GM18499 (cell line): ENCODE results near the gene PTK6.

Experiments used
- ATAC-seq: cut with Tn5 transposase; IDR thresholded peaks from one replicate; pipeline ENCODE4 v1.9.1; 2021; ENCODE audit warnings: moderate number of reproducible peaks; ENCODE audit not compliant: insufficient read depth, unreplicated experiment

Gene PTK6

DNA sequence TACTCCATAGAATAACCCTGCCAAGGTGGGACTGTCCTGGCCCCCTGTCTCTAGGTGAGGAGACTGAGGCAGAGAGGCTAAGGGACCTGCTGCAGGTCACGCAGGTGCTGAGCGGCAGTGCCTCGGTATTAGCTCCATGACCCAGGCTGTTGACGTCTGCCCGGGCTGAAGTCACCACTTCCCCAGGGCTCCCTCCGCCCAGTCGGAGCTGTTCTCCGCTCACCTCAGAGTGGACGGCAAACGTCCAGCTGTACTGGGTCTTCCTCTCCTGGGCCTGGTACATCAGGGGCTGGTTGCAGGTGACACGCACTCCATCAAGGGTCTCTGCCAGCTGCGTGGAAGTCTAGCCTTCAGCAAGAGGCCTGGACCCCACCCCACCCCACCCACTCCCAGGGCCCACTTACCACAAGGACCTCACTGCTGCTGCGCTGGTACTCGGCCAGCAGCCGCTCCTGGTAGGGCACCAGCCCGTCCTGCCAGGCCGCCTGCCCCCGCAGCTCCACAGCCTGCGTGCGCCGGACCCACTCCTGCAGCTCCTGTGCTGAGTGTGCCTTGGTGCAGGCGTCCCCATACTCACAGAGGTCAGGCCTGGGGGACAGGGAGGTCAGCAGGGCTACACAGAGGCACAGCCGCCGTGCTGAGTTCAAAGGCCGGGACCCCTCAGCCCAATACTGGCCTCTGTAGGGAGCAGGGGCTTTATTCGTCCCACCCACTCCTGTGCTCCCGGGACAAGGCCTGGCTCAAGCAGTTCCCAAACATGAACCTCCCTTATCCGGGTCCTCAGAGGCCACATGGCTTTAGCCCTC, 33.3 kb upstream of the PTK6 start:
- no peak for ATAC-seq

DNA sequence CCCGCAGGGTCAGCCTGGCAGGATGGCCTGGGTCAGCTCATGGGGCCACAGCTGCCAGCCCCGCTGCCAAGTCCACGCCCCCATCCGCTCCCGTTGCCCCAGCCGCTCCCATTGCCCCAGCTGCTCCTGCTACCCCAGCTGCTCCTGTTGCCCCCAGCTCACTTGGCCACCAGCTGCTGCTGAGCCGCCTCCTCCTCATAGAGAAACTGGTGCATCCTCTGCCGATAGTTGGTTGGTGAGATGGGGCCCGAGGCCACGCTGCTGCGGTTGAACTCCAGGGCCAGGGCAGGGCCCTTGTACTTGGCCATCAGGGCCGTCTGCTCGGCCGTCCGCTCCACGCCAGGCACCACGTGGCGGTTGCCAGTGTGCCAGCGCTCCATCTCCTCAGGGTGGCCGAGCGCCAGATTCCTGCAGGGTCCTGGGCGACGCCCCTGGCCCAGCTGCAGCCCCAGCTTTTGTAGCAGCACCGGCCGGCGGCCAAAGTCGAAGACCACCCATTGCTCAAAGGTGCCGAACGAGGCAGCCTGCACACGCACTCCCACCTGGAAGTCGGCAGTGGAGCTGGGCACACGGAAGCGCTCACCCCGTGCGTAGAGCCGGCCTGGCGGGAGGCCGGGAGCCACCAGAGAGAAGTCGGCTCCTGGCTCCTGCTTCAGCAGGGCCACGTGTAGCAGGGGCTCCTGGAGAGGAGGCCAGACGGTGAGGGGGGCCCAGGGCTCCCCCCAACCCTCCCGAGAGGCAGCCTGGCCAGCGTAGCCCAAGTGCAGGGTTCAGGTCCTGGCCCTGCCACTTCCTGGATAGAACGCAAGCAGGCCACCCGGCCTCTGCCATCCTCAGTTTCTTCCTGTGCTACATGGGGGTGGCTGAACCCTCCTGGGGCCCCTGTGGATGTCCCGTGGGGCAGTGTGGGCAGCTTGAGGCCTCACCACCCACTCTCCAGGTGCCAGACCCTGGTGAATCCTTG, 32.1 kb upstream of the PTK6 start:
- ATAC-seq, result no peak

DNA sequence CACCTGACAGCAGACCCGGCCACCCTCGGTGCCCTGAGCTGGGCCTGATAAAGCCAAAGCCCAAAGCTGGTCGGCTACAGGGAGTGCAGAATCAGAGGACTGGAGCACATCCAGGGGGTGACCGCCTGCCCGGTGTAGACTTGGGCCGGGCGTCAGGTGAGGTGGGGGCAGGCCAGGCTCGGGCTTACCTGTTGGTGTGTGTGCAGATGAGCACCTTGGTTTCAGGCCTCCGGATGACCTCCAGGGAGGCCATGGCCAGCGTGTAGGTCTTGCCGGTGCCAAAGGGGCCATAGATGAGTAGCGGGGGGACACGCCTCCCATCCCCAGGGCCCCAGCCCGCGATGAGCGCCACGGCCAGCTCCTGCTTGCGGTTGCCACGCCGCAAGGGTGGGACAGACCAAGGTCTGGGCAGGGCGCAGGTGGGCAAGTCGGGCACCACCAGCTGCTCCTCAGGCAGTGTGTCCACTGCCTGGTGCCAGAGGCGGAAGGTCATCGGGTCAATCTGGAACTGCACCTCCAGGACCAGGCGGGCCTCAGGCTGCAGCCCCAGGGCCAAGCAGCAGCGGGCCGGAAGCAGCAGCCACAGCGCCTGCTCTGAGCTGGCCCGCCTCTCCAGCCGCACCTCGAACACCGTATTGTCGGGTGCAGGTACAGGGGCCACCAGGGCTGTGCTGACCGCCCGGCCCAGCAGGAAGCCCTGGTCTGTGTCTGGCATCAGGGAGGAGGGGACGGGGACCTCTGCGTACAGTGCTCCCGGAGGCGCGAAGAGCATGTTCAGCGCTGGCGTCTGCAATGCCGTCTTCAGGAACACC, 31.2 kb upstream of the PTK6 start:
- no peak for ATAC-seq

DNA sequence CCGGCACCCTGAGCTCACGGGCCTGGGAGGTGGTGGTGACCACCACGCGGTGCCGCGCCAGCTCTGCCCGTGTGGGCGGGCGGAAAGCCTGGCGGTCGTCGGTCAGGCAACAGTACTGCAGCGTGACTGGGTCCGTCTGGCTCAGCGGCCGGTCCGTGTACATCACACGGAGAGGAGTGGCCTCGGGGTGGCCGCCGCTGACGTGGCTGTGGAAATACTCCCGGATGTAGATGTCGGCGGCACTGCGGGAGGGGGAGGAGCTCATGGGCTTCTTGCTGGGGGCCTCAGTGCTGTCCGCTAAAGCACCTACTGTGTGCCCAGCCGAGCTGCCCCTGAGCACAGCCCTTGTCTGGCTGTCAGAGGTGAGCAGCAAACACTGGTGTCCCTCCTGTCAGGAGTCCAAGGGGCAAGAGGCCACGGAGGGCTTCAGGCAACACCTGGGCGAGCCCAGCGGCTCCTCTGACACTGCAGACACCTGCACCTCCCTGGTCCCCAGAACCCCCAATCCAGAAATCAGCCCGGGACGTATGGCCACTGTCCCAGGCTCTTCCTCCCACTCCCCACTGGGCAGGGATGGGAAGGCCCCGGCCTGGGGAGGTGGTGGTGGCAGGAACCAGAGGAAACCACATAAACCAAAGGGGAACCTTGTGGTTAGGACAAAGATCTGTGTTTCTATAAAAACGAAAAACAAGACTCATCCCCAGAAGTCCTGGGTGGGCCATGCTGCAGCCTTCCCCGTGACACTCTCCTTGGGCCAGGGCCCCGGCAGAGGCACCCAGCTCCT, 30.4 kb upstream of the PTK6 start:
- ATAC-seq, result peak; percentile 49

DNA sequence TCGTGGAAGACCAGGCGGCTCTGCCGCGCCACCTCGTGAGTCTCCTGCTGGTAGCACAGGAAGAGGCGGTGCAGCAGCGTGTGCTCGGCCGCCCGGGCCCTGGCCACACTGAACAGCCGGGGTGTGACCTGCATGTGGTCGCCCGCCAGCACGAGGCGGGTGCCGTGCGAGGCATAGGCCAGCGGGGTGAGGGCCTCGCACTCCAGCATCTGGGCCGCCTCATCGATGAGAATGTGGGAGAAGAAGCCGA, 29.9 kb upstream of the PTK6 start:
- ATAC-seq, result no peak

DNA sequence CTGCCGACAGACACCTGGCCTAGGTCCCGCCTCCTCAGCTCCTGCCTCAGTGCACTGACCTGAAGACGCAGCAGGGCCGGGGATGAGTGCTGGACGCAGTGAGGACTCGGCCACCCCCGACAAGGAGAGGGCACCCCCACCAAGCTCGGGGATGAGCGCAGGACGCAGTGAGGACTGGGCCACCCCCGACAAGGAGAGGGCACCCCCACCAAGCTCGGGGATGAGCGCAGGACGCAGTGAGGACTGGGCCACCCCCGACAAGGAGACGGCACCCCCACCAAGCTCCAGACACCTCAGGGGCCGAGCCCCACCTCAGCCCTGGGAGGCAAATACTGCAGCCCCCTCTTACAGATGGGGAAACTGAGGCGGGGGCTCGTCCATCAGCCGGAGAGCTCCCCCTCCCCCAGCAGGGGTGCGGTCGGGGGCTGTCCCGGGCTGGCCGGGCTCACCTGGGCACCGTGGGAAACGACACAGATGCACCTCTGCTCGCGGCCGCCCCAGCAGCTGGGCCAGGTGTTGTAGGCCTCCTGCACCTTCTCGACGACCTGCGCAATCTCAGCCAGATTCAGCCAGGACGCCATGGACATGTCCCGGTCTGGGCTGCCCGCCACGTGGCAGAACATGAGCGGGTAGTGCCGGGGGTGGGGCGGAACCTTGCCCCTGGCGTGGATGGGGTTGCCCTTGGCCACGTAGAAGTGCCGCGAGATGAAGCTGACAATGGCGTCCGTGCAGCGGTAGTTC, 29.4 kb upstream of the PTK6 start:
- ATAC-seq, result no peak

DNA sequence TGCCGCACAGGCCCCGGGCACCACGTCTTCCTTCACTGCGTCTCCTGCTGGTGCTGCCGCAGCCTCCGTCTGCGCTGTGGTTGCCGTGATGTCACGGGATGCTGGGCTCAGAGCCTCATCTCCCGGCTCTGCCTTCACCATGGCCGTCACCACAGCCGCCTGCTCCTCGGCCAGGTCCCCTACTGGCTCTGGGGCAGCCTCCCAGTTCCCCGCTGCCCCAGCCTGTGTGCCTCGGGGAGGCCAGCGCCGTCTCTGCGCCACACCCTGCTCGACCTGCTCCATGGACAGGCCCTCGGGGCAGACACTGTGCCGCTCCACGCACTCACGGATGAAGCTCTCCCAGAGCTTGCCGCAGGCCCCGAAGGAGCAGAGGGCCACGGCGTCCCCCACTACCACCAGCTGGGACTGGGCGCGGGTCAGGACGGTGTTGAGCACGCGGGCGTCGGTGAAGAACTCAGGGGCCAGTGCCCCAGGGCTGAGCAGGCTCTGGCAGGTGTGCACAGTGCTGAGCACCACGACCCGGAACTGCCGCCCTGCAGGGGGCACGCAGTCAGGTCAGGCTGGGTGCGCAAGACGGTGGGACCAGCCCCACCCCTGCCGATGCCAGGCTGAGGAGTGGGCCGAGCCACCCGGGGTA, 28.6 kb upstream of the PTK6 start:
- no peak for ATAC-seq

DNA sequence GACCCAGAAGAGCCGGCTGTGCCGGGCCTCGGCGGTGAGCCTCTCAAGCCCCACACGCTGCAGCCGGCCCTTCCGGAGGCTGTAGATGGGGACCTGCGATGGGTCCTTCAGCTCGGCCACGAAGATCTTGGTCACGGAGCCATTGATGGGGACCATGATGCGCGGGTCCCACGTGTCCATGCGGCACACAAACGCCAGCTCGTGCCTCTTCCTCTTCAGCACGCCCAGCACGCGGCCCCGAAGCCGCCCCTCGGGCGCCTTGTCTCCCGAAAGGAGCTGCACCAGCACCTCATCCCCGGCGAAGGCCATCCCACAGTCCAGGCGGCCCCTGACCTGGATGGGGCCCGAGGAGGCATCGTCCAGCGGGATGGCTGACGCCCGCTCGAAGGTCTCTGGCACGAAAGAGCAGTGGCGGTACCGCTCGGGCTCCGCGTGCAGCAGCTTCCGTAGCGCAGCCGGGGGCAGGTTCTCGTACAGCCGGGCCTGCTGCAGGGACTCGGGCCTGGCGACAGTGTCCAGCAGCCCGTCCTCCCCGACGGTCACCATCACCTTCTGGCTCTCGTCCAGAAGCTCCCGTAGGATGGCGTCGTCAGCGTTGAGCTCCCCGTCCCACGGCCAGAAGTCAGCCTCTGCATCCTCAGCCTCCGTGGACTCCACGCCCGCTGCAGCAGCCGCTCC, 28.0 kb upstream of the PTK6 start:
- ATAC-seq, result no peak

DNA sequence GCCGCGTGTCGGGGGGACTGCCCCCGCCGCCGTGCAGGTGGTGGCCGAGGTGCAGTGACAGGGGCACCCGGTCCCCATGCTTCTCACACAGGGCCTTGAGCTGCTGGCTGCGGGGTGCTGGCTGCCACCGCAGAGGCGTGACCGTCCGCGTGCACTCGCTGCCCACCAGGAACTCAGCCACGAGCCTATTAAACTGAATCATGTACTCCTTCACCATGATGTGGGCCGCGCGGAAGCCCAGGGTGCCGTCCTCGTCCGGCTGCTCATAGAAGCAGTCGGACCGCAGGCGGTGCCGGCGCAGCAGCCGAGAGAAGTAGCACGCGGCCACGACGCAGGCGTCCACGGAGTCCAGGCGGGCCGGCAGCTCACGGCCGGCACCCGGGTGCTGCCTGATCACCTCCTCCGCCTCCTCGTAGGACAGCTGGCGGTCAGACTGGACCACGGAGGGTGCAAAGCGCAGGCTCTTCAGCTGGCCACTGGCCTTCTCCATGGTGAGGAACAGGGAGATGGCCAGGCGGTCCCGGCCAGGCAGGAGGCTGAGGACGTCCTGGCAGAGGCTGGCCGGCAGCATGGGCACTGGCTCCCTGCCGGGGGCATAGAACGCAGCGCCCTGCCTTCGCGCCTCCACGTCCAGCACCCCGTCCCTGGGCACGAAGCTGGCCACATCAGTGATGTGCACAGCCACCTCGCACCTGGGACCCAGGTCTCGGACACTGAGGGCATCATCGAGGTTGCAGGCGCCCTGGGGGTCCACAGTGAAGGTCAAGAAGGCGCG, 27.0 kb upstream of the PTK6 start:
- no peak for ATAC-seq

DNA sequence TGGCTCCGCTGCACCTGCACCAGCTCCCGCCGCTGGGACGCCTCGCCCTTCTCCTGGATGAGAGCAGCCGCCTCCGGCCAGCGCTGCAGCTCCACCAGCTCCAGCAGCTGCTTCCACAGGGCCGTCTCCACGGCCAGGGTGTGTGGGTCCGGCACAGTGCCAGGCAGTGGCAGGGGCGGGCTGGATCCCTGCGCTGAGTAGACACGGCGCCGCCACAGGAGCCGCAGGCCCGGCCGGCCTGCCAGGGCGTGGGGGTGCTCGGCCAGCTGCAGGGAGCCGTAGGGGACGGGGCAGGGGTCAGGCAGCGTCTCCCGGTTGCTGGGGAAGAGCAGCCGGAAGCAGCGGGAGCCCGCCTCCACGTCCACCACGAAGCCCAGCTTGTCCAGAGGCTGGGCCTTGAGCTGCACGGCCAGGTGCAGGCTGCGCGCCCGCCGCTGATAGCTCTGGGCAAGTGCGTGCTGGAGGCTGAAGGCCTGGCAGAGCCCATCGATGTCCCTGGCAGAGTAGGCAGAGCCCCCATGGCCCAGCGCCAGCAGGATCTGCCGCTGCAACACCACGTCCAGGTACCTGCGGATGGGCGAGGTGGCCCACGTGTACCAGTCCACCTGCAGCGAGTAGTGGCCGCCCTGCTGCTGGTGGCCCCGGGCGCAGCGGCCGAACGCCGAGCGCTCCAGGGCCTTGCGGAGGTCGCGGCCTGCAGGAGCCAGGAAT, 26.2 kb upstream of the PTK6 start:
- ATAC-seq, result no peak

DNA sequence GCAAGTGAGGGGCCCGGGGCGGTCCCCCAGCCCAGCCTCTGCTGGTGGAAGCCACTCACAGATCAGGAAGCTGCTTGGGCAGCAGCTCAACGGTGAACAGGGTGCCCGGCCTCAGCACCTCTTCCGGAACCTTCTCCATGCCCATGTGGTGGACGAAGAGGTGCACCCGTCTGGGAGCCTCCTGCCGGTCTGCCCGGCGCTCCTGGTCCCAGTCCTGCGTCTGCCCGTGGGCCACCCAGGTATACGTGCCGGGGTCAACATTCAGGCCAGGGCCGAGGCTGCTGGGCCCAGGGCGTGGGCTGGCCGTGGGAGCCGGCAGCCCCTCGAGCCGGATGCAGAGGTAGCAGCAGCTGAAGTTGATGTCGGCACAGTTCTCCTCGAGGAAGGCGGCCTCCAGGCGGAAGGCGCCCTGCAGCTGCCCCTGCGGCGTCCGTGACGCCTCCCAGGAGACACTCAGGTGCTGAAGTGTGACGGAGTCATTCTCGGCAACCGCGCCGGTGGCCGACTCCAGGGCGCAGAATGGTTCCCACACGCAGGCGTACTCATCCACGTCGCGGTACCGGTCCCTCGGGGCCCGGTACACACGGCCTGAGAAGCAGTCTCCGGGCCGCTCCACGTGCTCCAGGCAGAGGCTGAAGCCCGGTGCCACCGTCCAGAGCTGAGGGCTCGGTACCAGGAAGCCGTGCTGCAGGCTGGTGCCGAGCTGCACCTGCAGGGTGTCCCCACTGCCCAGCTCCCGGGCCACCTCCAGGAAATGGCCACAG, 25.5 kb upstream of the PTK6 start:
- no peak for ATAC-seq

DNA sequence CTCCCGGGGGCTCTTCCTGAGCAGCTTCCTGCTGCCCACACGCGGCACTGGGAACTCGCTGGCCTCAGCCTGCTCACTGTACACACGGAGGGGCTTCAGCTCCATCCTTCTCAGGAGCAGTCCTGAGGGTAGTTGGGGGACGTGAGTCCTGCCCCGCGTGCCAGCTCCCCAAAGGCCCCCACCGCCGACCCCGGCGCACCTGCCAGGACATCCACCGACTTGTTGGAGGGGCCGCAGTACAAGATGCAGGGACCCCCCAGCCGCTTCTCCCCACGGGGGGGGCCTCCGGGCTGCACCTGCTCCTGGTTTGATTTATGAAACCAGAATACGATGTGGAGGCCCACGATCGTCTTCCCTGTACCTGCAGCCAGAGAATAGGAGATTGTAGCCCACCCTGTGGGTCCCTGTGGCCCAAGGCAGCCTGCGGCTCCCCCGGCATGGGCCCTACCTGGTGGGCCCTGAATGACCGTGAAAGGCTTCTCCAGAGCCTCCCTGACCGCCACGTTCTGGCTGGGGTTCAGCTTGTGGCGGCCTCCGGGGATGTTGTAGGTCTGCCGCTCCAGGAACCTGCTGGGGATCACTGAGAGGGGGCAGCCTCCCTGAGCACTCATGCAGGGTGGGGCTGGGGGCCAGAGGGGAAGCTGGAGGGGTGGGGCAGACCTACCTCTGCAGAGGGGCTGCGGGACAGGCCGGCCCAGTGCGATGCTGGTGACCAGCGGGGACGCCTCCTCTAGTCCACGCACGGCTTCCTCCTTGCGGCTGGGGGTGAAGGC, 24.6 kb upstream of the PTK6 start:
- no peak for ATAC-seq

DNA sequence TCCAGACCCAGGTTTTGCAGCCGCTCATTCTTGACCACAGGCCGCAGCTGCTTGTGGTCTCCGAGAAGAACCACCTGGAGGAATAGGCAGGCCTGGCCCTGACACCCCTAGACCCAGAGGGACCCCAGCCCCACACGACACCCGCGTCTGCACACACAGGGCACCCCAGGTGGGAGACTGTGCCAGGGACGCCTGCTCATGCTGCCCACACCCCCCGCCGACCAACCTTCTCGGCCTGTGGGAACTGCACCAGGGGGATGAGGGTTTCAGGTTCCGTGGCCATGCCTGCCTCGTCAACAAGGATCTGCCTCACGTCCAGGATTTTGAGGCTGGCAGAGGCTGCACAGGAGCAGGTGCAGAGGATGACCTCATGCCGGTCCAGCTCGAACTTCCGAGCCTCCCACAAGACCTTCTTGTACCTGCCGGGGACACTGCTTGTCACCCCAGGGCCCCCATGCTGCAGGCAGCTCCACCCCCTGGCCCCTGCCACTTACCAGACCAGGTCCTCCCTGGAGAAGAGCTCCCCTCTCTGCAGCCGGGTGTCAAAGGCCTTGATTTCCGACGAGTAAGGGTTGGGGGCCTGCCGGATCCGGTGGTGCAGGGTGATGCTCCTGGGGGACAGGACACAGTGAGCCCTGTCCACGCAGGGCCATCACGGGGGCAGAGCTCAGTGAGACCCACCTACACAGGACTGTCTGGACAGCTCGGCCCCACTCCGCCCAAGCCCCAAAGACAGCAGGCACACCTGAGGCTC, 23.9 kb upstream of the PTK6 start:
- no peak for ATAC-seq

DNA sequence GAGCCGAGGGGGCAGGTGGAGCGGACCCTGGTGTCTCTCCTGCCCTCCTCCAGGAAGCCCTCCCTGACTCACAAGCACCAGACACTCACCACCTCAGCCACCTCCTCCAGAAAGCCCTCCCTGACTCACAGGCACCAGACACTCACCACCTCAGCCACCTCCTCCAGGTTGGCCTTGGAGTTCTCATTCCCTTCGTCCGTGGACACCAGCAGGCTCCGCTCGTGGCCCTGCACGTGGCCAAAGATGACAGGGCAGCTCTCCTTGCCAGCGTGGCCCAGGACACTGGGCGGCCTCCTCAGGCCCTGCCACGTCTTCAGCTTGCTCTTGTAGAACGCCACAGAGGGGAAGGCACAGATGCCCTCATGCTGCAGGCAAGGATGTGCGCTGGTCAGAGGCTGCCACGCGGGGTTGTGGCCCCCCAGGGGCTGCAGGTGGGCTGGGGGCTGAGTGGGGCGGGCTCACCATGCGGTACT, 23.2 kb upstream of the PTK6 start:
- no peak for ATAC-seq
